Colonic mucosa (tissue), 4 donors: ENCODE measurements around the gene GAGE12D. TPM values are rescaled to one million over a fixed set of nuclear protein-coding genes. Genes with fewer than 3 reads are reported as not detected.
"Not testable (repeated sequence)": the region's sequence is repeated elsewhere in the genome, so short reads cannot be mapped to it uniquely, and the experiment has no call there.

ENCODE experiments used
- DNase-seq: peaks from one replicate; pipeline ENCODE4 v3.0.0-alpha.2; 2020
- H3K27ac ChIP-seq: fragments of 200-600 bp; one replicate; pipeline ENCODE4 v1.8.0; 2021
- H3K27me3 ChIP-seq: fragments of 200-600 bp; one replicate; pipeline ENCODE4 v1.8.0; 2021
- H3K36me3 ChIP-seq: fragments of 200-600 bp; one replicate; pipeline ENCODE4 v1.8.0; 2021
- H3K4me1 ChIP-seq: fragments of 200-600 bp; one replicate; pipeline ENCODE4 v1.8.0; 2021; ENCODE audit warnings: mild to moderate bottlenecking
- H3K4me3 ChIP-seq: fragments of 200-600 bp; one replicate; pipeline ENCODE4 v1.8.0; 2021
- H3K9ac ChIP-seq, 2 donors: one replicate each; pipeline ENCODE4 v1.7.0; 2013; ENCODE audit warnings: control low read depth in 2 of 2, low read depth in 2 of 2, low read length in 2 of 2
- H3K9me3 ChIP-seq: fragments of 200-600 bp; one replicate; pipeline ENCODE4 v1.8.0; 2021
- intact Hi-C: fragments of 100-400 bp; cut with DNase I; formaldehyde crosslinking; loops from one replicate; pipeline ENCODE4 v1.14.1; 2022
- total RNA-seq, 2 donors: library from RNA; stranded (reverse); fragmentation: NEBNext Ultra II Directional in 1 of 2; extraction: Animal tissue kit (Norgen Biotek cat#: 25700) in 1 of 2; gene quantifications; one replicate each; pipeline ENCODE4 v1.2.1, GENCODE V29; 2021
- donor health status: healthy.
- donor health status: DM: no; HTN: no; CAD: no.
- donor health status: DM: no; HTN: no; CAD: no.

The GAGE12D gene, protein sequence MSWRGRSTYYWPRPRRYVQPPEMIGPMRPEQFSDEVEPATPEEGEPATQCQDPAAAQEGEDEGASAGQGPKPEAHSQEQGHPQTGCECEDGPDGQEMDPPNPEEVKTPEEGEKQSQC
- total RNA-seq: not detected

DNA sequence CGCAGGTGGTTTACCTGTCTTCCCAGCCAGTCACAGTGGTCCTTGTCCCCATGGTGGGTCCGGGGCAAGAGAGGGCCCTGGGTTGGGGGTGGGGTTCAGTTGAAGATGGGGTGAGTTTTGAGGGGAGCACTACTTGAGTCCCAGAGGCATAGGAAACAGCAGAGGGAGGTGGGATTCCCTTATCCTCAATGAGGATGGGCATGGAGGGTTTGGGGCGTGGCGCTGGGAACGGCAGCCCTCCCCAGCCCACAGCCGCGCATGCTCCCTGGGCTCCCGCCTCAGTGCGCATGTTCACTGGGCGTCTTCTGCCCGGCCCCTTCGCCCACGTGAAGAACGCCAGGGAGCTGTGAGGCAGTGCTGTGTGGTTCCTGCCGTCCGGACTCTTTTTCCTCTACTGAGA is at the start of gene GAGE12D:
Gene GAGE12D (plus strand): TSS at position 301 of the 400 bp plus-strand sequence. CDS start 1,155 bp downstream, outside the sequence.
- H3K4me3 ChIP-seq, H3K27ac ChIP-seq, H3K4me1 ChIP-seq, intact Hi-C loops, H3K36me3 ChIP-seq, H3K9me3 ChIP-seq, DNase-seq, H3K27me3 ChIP-seq, H3K9ac ChIP-seq: not testable (repeated sequence)

DNA sequence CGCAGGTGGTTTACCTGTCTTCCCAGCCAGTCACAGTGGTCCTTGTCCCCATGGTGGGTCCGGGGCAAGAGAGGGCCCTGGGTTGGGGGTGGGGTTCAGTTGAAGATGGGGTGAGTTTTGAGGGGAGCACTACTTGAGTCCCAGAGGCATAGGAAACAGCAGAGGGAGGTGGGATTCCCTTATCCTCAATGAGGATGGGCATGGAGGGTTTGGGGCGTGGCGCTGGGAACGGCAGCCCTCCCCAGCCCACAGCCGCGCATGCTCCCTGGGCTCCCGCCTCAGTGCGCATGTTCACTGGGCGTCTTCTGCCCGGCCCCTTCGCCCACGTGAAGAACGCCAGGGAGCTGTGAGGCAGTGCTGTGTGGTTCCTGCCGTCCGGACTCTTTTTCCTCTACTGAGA is 9.7 kb upstream of the GAGE12D start, which contains the start of gene GAGE12C:
Gene GAGE12C (plus strand): TSS at position 301 of the 400 bp plus-strand sequence. CDS start 1,155 bp downstream, outside the sequence.
- H3K4me3 ChIP-seq, H3K4me1 ChIP-seq, H3K9me3 ChIP-seq, H3K9ac ChIP-seq, H3K27ac ChIP-seq, intact Hi-C loops, H3K27me3 ChIP-seq, DNase-seq, H3K36me3 ChIP-seq: not testable (repeated sequence)

GRCh38 chrX:49550989-49551388 is 9.5 kb downstream of the GAGE12D start, which contains the start of gene GAGE12E:
TSS of gene GAGE12E (plus strand) at chrX:49551289. CDS start at chrX:49552444, 1,155 bp downstream.
- H3K27me3 ChIP-seq, H3K36me3 ChIP-seq, H3K4me3 ChIP-seq, H3K9me3 ChIP-seq, H3K27ac ChIP-seq, H3K4me1 ChIP-seq, DNase-seq, intact Hi-C loops, H3K9ac ChIP-seq: not testable (repeated sequence)

DNA sequence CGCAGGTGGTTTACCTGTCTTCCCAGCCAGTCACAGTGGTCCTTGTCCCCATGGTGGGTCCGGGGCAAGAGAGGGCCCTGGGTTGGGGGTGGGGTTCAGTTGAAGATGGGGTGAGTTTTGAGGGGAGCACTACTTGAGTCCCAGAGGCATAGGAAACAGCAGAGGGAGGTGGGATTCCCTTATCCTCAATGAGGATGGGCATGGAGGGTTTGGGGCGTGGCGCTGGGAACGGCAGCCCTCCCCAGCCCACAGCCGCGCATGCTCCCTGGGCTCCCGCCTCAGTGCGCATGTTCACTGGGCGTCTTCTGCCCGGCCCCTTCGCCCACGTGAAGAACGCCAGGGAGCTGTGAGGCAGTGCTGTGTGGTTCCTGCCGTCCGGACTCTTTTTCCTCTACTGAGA is 19.0 kb downstream of the GAGE12D start, which contains the start of gene GAGE12F:
Gene GAGE12F (plus strand): TSS at position 301 of the 400 bp plus-strand sequence. CDS start 1,155 bp downstream, outside the sequence.
- H3K4me1 ChIP-seq, H3K36me3 ChIP-seq, intact Hi-C loops, H3K27me3 ChIP-seq, DNase-seq, H3K9me3 ChIP-seq, H3K9ac ChIP-seq, H3K4me3 ChIP-seq, H3K27ac ChIP-seq: not testable (repeated sequence)

GRCh38 chrX:49568728-49569127 is 27.2 kb downstream of the GAGE12D start:
- H3K4me3 ChIP-seq, H3K9ac ChIP-seq, H3K27ac ChIP-seq, H3K36me3 ChIP-seq, H3K27me3 ChIP-seq, H3K9me3 ChIP-seq, H3K4me1 ChIP-seq, intact Hi-C loops: not testable (repeated sequence)
- DNase-seq: peak; percentile 12

GRCh38 chrX:49569152-49569551 is 27.6 kb downstream of the GAGE12D start:
- H3K27ac ChIP-seq, H3K36me3 ChIP-seq, H3K4me3 ChIP-seq, H3K9me3 ChIP-seq, H3K9ac ChIP-seq, H3K4me1 ChIP-seq, intact Hi-C loops, H3K27me3 ChIP-seq: not testable (repeated sequence)
- peak; percentile 6 for DNase-seq

DNA sequence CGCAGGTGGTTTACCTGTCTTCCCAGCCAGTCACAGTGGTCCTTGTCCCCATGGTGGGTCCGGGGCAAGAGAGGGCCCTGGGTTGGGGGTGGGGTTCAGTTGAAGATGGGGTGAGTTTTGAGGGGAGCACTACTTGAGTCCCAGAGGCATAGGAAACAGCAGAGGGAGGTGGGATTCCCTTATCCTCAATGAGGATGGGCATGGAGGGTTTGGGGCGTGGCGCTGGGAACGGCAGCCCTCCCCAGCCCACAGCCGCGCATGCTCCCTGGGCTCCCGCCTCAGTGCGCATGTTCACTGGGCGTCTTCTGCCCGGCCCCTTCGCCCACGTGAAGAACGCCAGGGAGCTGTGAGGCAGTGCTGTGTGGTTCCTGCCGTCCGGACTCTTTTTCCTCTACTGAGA is 28.6 kb downstream of the GAGE12D start, which contains the start of gene GAGE12G:
Gene GAGE12G (plus strand): TSS at position 301 of the 400 bp plus-strand sequence. CDS start 1,155 bp downstream, outside the sequence.
- intact Hi-C loops, DNase-seq, H3K9ac ChIP-seq, H3K4me3 ChIP-seq, H3K4me1 ChIP-seq, H3K36me3 ChIP-seq, H3K27ac ChIP-seq, H3K9me3 ChIP-seq, H3K27me3 ChIP-seq: not testable (repeated sequence)

DNA sequence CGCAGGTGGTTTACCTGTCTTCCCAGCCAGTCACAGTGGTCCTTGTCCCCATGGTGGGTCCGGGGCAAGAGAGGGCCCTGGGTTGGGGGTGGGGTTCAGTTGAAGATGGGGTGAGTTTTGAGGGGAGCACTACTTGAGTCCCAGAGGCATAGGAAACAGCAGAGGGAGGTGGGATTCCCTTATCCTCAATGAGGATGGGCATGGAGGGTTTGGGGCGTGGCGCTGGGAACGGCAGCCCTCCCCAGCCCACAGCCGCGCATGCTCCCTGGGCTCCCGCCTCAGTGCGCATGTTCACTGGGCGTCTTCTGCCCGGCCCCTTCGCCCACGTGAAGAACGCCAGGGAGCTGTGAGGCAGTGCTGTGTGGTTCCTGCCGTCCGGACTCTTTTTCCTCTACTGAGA is 38.1 kb downstream of the GAGE12D start, which contains the start of gene GAGE12H:
Gene GAGE12H (plus strand): TSS at position 301 of the 400 bp plus-strand sequence. CDS start 1,155 bp downstream, outside the sequence.
- H3K9ac ChIP-seq: not testable (repeated sequence)

DNA sequence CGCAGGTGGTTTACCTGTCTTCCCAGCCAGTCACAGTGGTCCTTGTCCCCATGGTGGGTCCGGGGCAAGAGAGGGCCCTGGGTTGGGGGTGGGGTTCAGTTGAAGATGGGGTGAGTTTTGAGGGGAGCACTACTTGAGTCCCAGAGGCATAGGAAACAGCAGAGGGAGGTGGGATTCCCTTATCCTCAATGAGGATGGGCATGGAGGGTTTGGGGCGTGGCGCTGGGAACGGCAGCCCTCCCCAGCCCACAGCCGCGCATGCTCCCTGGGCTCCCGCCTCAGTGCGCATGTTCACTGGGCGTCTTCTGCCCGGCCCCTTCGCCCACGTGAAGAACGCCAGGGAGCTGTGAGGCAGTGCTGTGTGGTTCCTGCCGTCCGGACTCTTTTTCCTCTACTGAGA is 47.7 kb downstream of the GAGE12D start, which contains the start of gene GAGE2A:
Gene GAGE2A (plus strand): TSS at position 301 of the 400 bp plus-strand sequence. CDS start 1,155 bp downstream, outside the sequence.
- H3K4me3 ChIP-seq, DNase-seq, intact Hi-C loops, H3K36me3 ChIP-seq, H3K9ac ChIP-seq, H3K4me1 ChIP-seq, H3K27ac ChIP-seq, H3K9me3 ChIP-seq, H3K27me3 ChIP-seq: not testable (repeated sequence)

More for the DNA sequence above, 38.1 kb downstream of the GAGE12D start, which contains the start of gene GAGE12H:
- H3K27me3 ChIP-seq, H3K27ac ChIP-seq, H3K9me3 ChIP-seq, H3K36me3 ChIP-seq, H3K4me3 ChIP-seq, H3K4me1 ChIP-seq, intact Hi-C loops, DNase-seq: not testable (repeated sequence)

- H3K4me1 ChIP-seq, H3K27ac ChIP-seq, intact Hi-C loops, H3K9ac ChIP-seq, H3K27me3 ChIP-seq, H3K36me3 ChIP-seq, H3K4me3 ChIP-seq, H3K9me3 ChIP-seq: not testable (repeated sequence)
- DNase-seq: peak; percentile 20
Measured at GRCh38 chrX:49589769-49590478, 48.4 kb downstream of the GAGE12D start.

DNA sequence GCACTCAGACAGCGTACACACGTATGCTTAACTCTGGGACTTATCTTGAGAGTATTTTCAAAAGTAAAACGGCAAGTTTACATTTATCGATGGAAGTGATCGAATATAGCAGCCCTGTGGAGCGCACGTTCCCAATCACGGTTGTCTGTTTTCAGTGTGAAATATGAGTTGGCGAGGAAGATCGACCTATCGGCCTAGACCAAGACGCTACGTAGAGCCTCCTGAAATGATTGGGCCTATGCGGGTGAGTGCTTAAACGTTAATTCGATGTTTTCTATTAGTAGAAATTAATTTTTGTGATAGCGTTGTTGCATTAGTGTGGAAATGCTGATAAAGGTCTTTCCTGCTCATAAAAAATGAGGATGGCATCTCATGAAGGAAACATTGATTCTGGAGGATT is 49.0 kb downstream of the GAGE12D start:
- H3K9me3 ChIP-seq, H3K4me3 ChIP-seq, H3K27ac ChIP-seq, H3K4me1 ChIP-seq, DNase-seq, H3K27me3 ChIP-seq, H3K36me3 ChIP-seq, intact Hi-C loops, H3K9ac ChIP-seq: not testable (repeated sequence)
